HEK293T (cell line): ENCODE measurements around the gene TBX10.

Experiments used
- CTCF ChIA-PET: fragments of 350-600 bp; formaldehyde crosslinking; extraction: SDS; loops from one replicate; lab custom pipeline; 2021; ENCODE audit warnings: antibody characterized with exemption, inconsistent platforms; lab: Yijun Ruan, JAX
- POLR2A ChIA-PET: fragments of 350-600 bp; formaldehyde crosslinking; extraction: SDS; loops from one replicate; lab custom pipeline; 2020; ENCODE audit warnings: antibody characterized with exemption, inconsistent platforms; lab: Yijun Ruan, JAX
- DNase-seq: peaks from one replicate; pipeline ENCODE4 v3.0.0; 2012; ENCODE audit warnings: mixed read lengths; ENCODE audit errors: extremely low spot score
- ARNT ChIP-seq: fragments of 450-650 bp; IDR thresholded peaks from 2 replicates; pipeline ENCODE4 v1.6.1; 2017; ENCODE audit warnings: mild to moderate bottlenecking
- BHLHE40 ChIP-seq: fragments of 450-650 bp; IDR thresholded peaks from 2 replicates; pipeline ENCODE4 v1.6.1; 2016; ENCODE audit warnings: mild to moderate bottlenecking, moderate library complexity, borderline replicate concordance
- CTBP1 ChIP-seq: fragments of 450-650 bp; IDR thresholded peaks from 2 replicates; pipeline ENCODE4 v1.6.1; 2016; ENCODE audit warnings: borderline replicate concordance
- ELF4 ChIP-seq: fragments of 450-650 bp; IDR thresholded peaks from 2 replicates; pipeline ENCODE4 v1.6.1; 2017; ENCODE audit warnings: antibody characterized with exemption
- FOXA1 ChIP-seq: fragments of 450-650 bp; IDR thresholded peaks from 2 replicates; pipeline ENCODE4 v1.6.1; 2016; ENCODE audit warnings: mild to moderate bottlenecking
- FOXK2 ChIP-seq: fragments of 450-650 bp; IDR thresholded peaks from 2 replicates; pipeline ENCODE4 v1.6.1; 2016; ENCODE audit warnings: mild to moderate bottlenecking
- FOXM1 ChIP-seq: fragments of 450-650 bp; IDR thresholded peaks from 2 replicates; pipeline ENCODE4 v1.6.1; 2017; ENCODE audit warnings: mild to moderate bottlenecking, borderline replicate concordance
- HDGF ChIP-seq: fragments of 450-650 bp; IDR thresholded peaks from 2 replicates; pipeline ENCODE4 v1.6.1; 2017; ENCODE audit warnings: antibody characterized with exemption, borderline replicate concordance
- L3MBTL2 ChIP-seq: fragments of 450-650 bp; conservative IDR thresholded peaks from 2 replicates; pipeline ENCODE4 v1.6.1; 2016; ENCODE audit warnings: mild to moderate bottlenecking
- LEF1 ChIP-seq: fragments of 450-650 bp; IDR thresholded peaks from 2 replicates; pipeline ENCODE4 v1.6.1; 2017; ENCODE audit warnings: mild to moderate bottlenecking, borderline replicate concordance
- NFRKB ChIP-seq: fragments of 450-650 bp; IDR thresholded peaks from 2 replicates; pipeline ENCODE4 v1.6.1; 2016; ENCODE audit warnings: mild to moderate bottlenecking, moderate library complexity
- SP1 ChIP-seq: fragments of 450-650 bp; IDR thresholded peaks from 2 replicates; pipeline ENCODE4 v1.6.1; 2017
- SUZ12 ChIP-seq: fragments of 450-650 bp; IDR thresholded peaks from 2 replicates; pipeline ENCODE4 v1.6.1; 2016; ENCODE audit warnings: mild to moderate bottlenecking
- TARDBP ChIP-seq: fragments of 450-650 bp; IDR thresholded peaks from 2 replicates; pipeline ENCODE4 v1.6.1; 2016
- ZNF384 ChIP-seq: fragments of 450-650 bp; IDR thresholded peaks from 2 replicates; pipeline ENCODE4 v1.6.1; 2016
- TF ChIP-seq, protein P1 (sequence below): fragments of 450-650 bp; IDR thresholded peaks from 2 replicates; pipeline ENCODE4 v1.6.1; 2016

TBX10 gene

GRCh38 chr11:67673902-67674301 is 34.3 kb upstream of the TBX10 start:
- ChIA-PET CTCF (no interaction called here), POLR2A (no interaction called here)
- DNase-seq = no peak
- TF ChIP-seq, protein P1, sequence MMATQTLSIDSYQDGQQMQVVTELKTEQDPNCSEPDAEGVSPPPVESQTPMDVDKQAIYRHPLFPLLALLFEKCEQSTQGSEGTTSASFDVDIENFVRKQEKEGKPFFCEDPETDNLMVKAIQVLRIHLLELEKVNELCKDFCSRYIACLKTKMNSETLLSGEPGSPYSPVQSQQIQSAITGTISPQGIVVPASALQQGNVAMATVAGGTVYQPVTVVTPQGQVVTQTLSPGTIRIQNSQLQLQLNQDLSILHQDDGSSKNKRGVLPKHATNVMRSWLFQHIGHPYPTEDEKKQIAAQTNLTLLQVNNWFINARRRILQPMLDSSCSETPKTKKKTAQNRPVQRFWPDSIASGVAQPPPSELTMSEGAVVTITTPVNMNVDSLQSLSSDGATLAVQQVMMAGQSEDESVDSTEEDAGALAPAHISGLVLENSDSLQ = no peak
- TF ChIP-seq TARDBP = no peak
- TF ChIP-seq ELF4 = no peak

DNA sequence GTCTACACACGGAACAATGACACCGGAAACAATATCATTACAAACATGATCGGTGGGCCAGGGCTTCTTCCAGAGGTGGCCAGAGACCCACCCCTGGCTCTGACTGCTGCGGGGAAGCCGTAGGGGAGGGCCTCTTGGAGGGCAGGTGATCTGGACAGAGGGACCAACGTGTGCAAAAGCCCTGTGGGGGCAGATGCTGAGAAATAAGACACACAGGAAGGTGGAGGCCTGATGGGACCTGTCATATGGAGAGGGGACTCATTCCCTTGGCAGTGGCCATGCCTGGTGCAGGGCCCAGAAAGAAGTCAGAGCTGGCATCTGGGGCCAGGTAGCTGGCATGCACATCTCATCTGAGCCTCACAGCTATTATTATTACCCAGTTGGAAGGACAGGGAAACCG is 33.8 kb upstream of the TBX10 start:
- DNase-seq = no peak
- CTCF ChIA-PET = no interaction called here
- POLR2A ChIA-PET = no interaction called here
- TF ChIP-seq ARNT = no peak
- no peak for TF ChIP-seq SUZ12
- no peak for TF ChIP-seq ELF4
- no peak for TF ChIP-seq FOXA1

- DNase-seq = no peak
- ChIA-PET POLR2A (no interaction called here), CTCF (no interaction called here)
- TF ChIP-seq ELF4 (no peak), BHLHE40 (no peak), L3MBTL2 (no peak), ARNT (no peak), HDGF (no peak), FOXM1 (no peak), LEF1 (no peak), SUZ12 (no peak), TARDBP (no peak), NFRKB (no peak), CTBP1 (no peak), ZNF384 (no peak), FOXA1 (no peak), SP1 (no peak), FOXK2 (no peak)
- TF ChIP-seq, protein P1 = no peak
Measured at GRCh38 chr11:67671211-67671520, 31.6 kb upstream of the TBX10 start.

DNA sequence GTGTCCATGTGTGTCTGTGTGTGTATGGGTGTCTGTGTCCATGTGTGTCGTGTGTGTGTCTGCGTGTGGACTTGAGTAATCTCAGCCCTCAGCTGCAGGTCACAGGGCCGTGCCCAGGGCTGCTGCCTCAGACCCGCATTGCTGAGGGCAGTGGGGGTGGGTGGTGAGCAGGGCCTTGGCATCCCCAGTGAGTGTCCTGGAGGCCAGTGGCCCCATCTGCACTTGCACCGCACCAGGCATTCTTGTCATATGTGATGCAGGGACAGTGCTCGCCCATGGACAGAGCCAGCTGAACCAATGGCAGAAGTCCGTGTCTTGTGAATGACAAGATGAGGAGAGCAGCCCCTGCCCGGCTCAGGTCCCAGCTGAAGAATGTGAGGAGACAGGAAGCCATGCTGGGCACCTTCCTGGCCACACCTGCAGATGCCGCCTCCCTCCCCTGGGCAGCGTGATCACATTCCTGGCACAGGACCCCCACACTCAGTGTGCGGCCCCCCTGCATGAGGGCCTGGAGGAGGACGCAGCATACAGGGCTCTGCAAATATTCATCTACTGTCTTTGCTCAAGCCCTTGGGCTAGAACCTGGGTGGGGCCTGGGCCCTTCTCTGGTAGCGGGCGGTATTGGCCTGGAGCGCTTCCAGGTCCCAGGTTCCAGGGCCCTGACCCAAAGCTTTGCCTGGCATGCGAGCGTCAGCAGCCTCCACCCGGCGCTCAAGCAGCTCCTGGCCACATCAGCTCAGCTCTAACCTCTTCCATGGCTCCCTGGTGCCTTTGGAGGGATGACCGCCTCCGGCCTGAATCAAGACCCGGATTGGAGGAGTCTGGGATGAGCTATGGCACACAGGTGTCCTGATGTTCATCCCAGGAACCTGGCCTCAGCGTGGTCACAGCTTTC is 31.0 kb upstream of the TBX10 start:
- ChIA-PET CTCF (no interaction called here), POLR2A (no interaction called here)
- TF ChIP-seq FOXM1 = no peak
- DNase-seq = no peak

DNA sequence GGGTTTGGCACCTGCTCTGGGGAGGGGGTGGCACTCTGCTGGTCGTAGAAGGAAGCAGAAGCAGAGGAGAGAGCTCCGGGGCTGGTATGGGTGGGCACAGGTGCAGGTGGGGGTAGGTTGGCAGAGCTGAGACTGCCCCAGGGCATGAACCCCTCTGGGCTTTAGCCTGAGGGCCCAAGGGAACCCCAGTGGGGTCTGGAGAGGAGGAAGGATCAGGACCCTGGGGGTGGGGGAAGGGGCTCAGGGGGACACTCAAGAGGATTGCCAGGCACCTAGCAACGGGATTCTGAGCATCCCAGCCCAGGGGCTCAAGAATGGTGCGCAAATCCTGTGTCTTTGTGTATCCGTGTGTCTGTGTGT is 28.6 kb upstream of the TBX10 start:
- CTCF ChIA-PET = interaction anchor here (0.8 kb wide), 1 partner anchor 9 kb away, joined by 3 read pairs; no protein-coding TSS in a partner anchor

GRCh38 chr11:67667490-67668191 is 28.1 kb upstream of the TBX10 start:
- CTCF ChIA-PET = interaction anchor here (0.8 kb wide), 1 partner anchor 8 kb away, joined by 3 read pairs; no protein-coding TSS in a partner anchor
- POLR2A ChIA-PET = no interaction called here
- TF ChIP-seq FOXA1 (no peak), ELF4 (no peak), SP1 (no peak), TARDBP (no peak), HDGF (no peak), FOXM1 (no peak), ARNT (no peak), CTBP1 (no peak)
- TF ChIP-seq, protein P1 = no peak
- no peak for DNase-seq

More for the DNA sequence above, 28.6 kb upstream of the TBX10 start:
- POLR2A ChIA-PET = no interaction called here
- no peak for DNase-seq
- TF ChIP-seq LEF1 (no peak), NFRKB (no peak), TARDBP (no peak), CTBP1 (no peak), L3MBTL2 (no peak), ZNF384 (no peak), HDGF (no peak), ELF4 (no peak), FOXK2 (no peak), FOXM1 (no peak)
